Effector memory CD4-positive, alpha-beta T cell (primary cell): ENCODE results near the gene KIFBP.
"Not testable (repeated sequence)": the region's sequence is repeated elsewhere in the genome, so short reads cannot be mapped to it uniquely, and the experiment has no call there.

ENCODE experiments used
- DNase-seq, 3 donors: peaks; one replicate each; pipeline ENCODE4 v3.0.0-alpha.2; 2020
- H3K27ac ChIP-seq: 2 replicates; pipeline ENCODE4 v1.7.0; 2013; ENCODE audit warnings: mild to moderate bottlenecking, low read length, moderate library complexity; ENCODE audit not compliant: insufficient read depth, poor library complexity, severe bottlenecking
- H3K27me3 ChIP-seq: replicated peaks from 2 replicates; pipeline ENCODE4 v1.7.0; 2013; ENCODE audit warnings: mild to moderate bottlenecking, low read length; ENCODE audit not compliant: insufficient read depth, control insufficient read depth, poor library complexity, severe bottlenecking
- H3K36me3 ChIP-seq: 2 replicates; pipeline ENCODE4 v1.7.0; 2013; ENCODE audit warnings: mild to moderate bottlenecking, low read length, moderate library complexity; ENCODE audit not compliant: control insufficient read depth, insufficient read depth
- H3K4me1 ChIP-seq: 2 replicates; pipeline ENCODE4 v1.7.0; 2013; ENCODE audit warnings: low read length, mild to moderate bottlenecking; ENCODE audit not compliant: control insufficient read depth, insufficient read depth, poor library complexity, severe bottlenecking
- H3K4me3 ChIP-seq: 2 replicates; pipeline ENCODE4 v1.7.0; 2013; ENCODE audit warnings: low read length, low read depth, mild to moderate bottlenecking; ENCODE audit not compliant: insufficient read depth, poor library complexity, severe bottlenecking
- H3K9me3 ChIP-seq: 2 replicates; pipeline ENCODE4 v1.7.0; 2013; ENCODE audit warnings: mild to moderate bottlenecking, low read length, moderate library complexity; ENCODE audit not compliant: control insufficient read depth

The KIFBP gene

DNA sequence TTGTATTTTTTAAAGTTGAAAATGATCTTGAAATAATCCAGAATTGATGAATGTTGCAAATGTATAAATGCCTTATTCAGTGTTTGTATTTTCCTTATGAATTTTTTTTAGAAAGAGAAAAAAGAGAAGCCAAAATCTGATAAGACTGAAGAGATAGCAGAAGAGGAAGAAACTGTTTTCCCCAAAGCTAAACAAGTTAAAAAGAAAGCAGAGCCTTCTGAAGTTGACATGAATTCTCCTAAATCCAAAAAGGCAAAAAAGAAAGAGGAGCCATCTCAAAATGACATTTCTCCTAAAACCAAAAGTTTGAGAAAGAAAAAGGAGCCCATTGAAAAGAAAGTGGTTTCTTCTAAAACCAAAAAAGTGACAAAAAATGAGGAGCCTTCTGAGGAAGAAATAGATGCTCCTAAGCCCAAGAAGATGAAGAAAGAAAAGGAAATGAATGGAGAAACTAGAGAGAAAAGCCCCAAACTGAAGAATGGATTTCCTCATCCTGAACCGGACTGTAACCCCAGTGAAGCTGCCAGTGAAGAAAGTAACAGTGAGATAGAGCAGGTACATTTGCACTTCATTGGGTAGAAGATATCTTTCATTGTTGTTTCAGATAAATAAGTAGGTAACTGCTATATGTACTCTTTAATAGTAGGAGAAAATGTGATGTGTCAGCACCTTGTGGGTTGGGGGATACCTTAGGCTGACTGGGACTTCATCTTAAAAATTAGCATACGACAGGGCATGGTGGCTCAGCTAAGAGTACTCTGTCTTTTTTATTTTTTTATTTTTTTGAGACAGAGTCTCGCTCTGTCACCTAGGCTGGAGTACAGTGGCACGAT, 28.7 kb upstream of the KIFBP start:
- Histone ChIP-seq H3K27me3 (no peaks in the 10 kb centered on the region), H3K27ac (no peak overlapping the region), H3K9me3 (no peaks in the 10 kb centered on the region), H3K4me3 (no peak overlapping the region), H3K36me3 (peaks cover 44% of the 10 kb centered on the region), H3K4me1 (peaks cover 19% of the 10 kb centered on the region)
- no peak for DNase-seq

DNA sequence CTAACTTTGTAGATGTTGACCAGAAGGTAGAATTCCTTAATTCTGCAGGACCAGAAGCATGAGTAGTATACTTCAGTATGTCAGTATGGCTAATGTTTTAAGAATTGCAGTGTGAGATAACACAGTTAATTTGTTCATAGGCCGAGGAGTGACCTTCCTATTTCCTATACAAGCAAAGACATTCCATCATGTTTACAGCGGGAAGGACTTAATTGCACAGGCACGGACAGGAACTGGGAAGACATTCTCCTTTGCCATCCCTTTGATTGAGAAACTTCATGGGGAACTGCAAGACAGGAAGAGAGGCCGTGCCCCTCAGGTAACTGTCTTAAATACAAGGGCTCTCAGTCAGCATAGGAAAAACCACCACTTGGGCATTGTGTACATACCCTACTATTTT, 25.5 kb upstream of the KIFBP start:
- Histone ChIP-seq H3K27ac (no peak overlapping the region), H3K4me3 (no peak overlapping the region), H3K9me3 (no peaks in the 10 kb centered on the region), H3K36me3 (peaks cover 71% of the 10 kb centered on the region), H3K4me1 (peaks cover 5% of the 10 kb centered on the region), H3K27me3 (no peaks in the 10 kb centered on the region)
- no peak for DNase-seq

DNA sequence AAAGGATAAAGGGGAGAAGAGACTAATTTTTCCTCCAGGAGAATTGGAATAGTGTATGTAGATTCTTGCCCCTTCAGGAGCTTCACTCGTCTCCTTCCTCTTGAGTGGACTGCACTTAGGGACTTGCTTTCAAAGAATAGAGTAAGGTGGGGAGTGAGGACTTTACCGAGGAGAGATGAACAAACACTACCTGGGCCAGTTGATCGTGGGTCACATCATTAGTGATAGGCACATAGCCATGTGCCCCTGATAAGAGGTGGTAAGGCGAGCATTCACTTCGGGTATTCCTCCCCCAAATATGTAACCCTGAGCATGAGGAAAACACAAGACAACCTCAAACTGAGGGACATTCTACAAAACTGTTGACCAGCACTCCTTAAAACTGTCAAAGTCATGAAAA, 14.6 kb upstream of the KIFBP start:
- H3K4me3 ChIP-seq: no peak overlapping the region
- peaks cover 87% of the 10 kb centered on the region for H3K36me3 ChIP-seq
- H3K27ac ChIP-seq: no peak overlapping the region
- no peaks in the 10 kb centered on the region for H3K9me3 ChIP-seq
- no peaks in the 10 kb centered on the region for H3K27me3 ChIP-seq
- no peak for DNase-seq
- no peaks in the 10 kb centered on the region for H3K4me1 ChIP-seq

DNA sequence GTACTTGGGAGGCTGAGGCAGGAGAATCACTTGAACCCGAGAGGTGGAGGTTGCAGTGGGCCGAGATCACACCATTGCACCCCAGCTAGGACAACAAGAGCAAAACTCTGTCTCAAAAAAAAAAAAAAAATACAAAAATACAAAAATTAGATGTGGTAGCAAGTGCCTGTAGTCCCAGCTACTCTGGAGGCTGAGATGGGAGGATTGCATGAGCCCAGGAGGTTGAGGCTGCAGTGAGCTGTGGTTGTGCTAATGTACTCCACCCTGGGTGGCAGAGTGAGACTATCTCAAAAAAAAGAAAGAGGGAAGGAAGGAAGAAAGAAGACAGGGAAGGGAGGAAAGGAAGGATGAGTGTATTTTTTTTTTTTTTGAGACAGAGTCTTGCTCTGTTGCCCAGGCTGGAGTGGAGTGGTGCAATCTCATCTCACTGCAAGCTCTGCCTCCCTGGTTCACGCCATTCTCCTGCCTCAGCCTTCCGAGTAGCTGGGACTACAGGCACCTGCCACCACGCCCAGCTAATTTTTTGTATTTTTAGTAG, 12.6 kb upstream of the KIFBP start:
- H3K9me3 ChIP-seq, H3K4me3 ChIP-seq, H3K27me3 ChIP-seq, H3K4me1 ChIP-seq, DNase-seq, H3K27ac ChIP-seq: not testable (repeated sequence)
- H3K36me3 ChIP-seq: peaks cover 88% of the 10 kb centered on the region

DNA sequence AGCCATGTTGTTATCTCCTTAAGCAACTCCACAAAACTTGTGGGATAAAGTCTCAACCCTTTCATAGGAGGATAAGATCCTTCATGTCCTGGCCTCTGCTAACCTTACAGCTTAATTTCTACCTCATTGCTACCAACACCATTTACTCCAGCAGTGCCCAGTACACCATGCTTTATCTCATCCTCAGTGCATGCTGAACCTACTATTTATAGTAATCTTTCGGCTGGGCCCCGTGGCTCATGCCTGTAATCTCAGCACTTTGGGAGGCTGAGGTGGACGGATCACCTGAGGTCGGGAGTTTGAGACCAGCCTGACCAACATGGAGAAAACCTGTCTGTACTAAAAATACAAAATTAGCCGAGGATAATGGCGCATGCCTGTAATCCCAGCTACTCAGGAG, 8.9 kb upstream of the KIFBP start:
- not testable (repeated sequence) for DNase-seq, H3K4me3 ChIP-seq, H3K9me3 ChIP-seq, H3K4me1 ChIP-seq, H3K27ac ChIP-seq, H3K27me3 ChIP-seq
- peaks cover 81% of the 10 kb centered on the region for H3K36me3 ChIP-seq

DNA sequence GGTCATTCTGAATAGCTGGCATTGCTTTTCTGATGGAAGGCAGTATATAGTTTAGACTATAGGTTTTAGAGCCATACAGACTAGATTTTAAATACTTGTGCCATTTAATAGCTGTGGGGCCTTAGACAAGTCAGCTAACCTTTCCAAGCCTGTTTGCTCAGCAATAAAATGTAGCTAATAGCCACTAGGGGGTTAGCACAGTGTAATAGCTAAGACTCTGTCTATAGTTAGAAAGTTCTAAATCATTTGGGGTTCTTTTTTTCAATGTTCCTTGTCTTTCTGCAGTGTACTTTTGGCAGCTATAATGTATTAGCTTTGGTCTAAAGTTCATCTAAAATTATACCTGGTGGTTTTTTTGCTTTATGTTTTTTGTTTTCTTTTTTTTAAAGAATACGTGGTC, 7.5 kb upstream of the KIFBP start:
- no peak for DNase-seq
- H3K4me1 ChIP-seq: no peaks in the 10 kb centered on the region

DNA sequence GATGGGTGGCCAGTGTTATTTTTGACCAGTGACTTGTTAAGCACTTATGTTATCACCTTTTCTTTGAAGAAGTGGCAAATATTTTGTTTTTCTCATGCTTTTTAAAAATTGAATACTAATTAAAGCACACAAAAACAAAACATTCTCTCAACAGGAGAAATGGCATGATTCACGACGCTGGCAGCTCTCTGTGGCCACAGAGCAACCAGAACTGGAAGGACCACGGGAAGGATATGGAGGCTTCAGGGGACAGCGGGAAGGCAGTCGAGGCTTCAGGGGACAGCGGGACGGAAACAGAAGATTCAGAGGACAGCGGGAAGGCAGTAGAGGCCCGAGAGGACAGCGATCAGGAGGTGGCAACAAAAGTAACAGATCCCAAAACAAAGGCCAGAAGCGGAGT, 6.2 kb upstream of the KIFBP start:
- H3K27ac ChIP-seq: no peak overlapping the region
- peaks cover 64% of the 10 kb centered on the region for H3K36me3 ChIP-seq
- H3K4me3 ChIP-seq: no peak overlapping the region
- no peaks in the 10 kb centered on the region for H3K4me1 ChIP-seq
- no peak for DNase-seq
- H3K9me3 ChIP-seq: no peaks in the 10 kb centered on the region
- H3K27me3 ChIP-seq: no peaks in the 10 kb centered on the region

More for the DNA sequence above, 7.5 kb upstream of the KIFBP start:
- H3K27ac ChIP-seq: no peak overlapping the region
- no peak overlapping the region for H3K4me3 ChIP-seq
- H3K9me3 ChIP-seq: no peaks in the 10 kb centered on the region
- H3K36me3 ChIP-seq: peaks cover 75% of the 10 kb centered on the region
- H3K27me3 ChIP-seq: no peaks in the 10 kb centered on the region

DNA sequence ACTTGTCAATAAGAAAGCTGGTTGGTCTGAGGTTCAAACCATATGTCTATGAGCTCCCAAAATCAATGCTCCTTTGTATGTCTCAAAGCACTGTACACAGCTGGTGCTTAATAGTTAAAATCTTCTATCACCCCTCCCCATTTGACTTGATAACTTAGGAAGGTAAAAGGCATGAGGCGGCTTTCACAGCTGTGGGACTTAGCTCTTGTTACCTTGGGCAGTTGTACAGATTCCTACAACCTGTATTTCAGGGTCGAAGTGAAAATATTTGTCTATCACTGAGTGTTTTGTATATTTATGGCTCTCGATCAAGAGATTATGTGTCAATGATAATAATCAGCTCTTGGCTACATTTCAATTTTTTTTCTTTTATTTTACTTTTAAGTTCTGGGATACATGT, 992 bp upstream of the KIFBP start:
- Histone ChIP-seq H3K9me3 (no peaks in the 10 kb centered on the region), H3K27me3 (no peaks in the 10 kb centered on the region), H3K4me1 (peaks cover 17% of the 10 kb centered on the region), H3K36me3 (peaks cover 20% of the 10 kb centered on the region), H3K27ac (peak overlapping the region; percentile 81), H3K4me3 (no peak overlapping the region)
- no peak for DNase-seq

DNA sequence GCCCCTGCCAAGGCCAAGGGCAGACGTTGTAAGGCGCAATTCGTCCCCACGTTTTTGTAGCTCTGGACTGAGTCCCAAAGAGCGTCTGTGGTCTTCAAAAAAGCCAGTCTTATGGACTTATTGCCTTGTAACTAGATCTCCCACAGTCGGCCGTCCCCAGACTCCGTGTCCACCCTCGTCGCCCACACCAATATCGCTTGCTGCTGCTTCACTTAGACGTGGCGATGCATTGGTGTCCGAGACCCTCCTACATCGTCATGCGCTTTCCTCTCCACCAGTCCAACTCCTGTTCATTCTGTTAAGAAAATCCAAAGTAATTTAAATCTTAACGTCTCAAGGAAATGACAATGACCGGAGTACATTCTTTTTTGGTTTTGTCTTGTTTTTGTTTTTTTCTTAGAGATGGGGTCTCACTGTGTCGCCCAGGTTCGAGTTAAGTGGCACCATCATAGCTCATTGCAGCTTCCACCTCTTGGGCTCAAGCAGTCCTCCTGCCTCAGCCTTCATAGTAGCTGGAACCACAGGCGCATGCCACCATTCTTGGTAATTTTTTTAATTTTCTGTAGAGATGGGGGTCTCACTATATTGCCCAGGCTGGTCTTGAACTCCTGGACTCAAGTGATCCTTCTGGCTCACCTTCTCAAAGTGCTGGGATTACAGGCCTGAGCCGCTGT, 851 bp downstream of the KIFBP start:
- no peak for DNase-seq
- Histone ChIP-seq H3K36me3 (peaks cover 7% of the 10 kb centered on the region), H3K4me3 (peak overlapping the region; percentile 87), H3K27me3 (no peaks in the 10 kb centered on the region), H3K27ac (peak overlapping the region; percentile 81), H3K9me3 (no peaks in the 10 kb centered on the region), H3K4me1 (peaks cover 20% of the 10 kb centered on the region)
